ENCODE results near the gene CYSRT1. TPM values are rescaled to one million over a fixed set of nuclear protein-coding genes. Genes with fewer than 3 reads are reported as not detected.

CYSRT1 gene
- total RNA-seq, 1 experiment from 2014 or later = 3.0 TPM

DNA sequence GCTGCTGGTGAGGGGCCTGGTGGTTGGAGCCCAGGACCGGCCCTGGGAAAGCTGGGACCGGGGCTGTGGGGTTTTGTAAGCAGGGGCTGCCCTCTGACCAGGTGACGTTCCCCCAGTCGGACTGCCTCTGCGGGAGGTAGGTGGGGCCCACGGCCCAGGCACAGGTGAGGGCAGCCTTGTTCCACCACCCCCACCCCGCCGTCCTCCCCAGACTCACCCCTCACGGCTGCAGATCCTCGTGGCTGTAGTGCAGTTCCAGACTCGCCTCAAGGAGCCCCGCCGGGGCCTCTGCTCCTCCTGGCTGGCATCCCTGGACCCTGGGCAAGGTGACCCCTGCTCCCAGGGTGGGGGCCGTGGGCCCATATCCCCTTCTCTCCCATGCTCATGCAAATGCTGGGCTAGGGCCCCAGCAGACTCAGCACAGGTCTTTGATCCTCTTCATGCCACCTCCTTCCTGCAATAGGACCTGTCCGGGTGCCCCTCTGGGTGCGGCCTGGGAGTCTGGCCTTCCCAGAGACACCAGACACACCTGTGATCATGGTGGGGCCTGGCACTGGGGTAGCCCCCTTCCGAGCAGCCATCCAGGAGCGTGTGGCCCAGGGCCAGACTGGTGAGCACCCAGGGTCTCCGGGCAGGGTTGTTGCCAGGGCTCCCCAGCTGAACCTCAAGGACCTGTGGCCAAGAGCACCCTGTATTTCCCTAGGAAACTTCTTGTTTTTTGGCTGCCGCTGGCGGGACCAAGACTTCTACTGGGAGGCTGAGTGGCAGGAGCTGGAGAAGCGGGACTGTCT, 9.6 kb upstream of the CYSRT1 start:
- Mint-ChIP-seq H3K27me3 (ENCODE audit: unreplicated experiment) (no peaks in the 10 kb centered on the region), H3K4me3 (ENCODE audit: low read depth, unreplicated experiment) (no peak overlapping the region), H3K4me1 (ENCODE audit: low read depth, unreplicated experiment) (no peaks in the 10 kb centered on the region), H3K27ac (ENCODE audit: unreplicated experiment) (no peak overlapping the region), H3K9me3 (ENCODE audit: low read depth, unreplicated experiment) (no peaks in the 10 kb centered on the region), H3K36me3 (ENCODE audit: insufficient read depth, unreplicated experiment) (peaks cover 46% of the 10 kb centered on the region)
- no TSS peak for BruUV-seq (replicated peaks)
- CTCF ChIA-PET = interaction anchor here (1.1 to 1.7 kb wide), 3 partner anchors 8 to 20 kb away, joined by 3 to 4 read pairs (median 4); partner anchors contain the start of gene RNF224
- intact Hi-C loops (cut with micrococcal nuclease; ENCODE audit: unreplicated experiment) = no loop called here
- DNase-seq = no peak
- TF ChIP-seq, protein P1, sequence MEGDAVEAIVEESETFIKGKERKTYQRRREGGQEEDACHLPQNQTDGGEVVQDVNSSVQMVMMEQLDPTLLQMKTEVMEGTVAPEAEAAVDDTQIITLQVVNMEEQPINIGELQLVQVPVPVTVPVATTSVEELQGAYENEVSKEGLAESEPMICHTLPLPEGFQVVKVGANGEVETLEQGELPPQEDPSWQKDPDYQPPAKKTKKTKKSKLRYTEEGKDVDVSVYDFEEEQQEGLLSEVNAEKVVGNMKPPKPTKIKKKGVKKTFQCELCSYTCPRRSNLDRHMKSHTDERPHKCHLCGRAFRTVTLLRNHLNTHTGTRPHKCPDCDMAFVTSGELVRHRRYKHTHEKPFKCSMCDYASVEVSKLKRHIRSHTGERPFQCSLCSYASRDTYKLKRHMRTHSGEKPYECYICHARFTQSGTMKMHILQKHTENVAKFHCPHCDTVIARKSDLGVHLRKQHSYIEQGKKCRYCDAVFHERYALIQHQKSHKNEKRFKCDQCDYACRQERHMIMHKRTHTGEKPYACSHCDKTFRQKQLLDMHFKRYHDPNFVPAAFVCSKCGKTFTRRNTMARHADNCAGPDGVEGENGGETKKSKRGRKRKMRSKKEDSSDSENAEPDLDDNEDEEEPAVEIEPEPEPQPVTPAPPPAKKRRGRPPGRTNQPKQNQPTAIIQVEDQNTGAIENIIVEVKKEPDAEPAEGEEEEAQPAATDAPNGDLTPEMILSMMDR (IDR thresholded peaks at IDR 0.05; ENCODE audit: unreplicated experiment) = no peak

DNA sequence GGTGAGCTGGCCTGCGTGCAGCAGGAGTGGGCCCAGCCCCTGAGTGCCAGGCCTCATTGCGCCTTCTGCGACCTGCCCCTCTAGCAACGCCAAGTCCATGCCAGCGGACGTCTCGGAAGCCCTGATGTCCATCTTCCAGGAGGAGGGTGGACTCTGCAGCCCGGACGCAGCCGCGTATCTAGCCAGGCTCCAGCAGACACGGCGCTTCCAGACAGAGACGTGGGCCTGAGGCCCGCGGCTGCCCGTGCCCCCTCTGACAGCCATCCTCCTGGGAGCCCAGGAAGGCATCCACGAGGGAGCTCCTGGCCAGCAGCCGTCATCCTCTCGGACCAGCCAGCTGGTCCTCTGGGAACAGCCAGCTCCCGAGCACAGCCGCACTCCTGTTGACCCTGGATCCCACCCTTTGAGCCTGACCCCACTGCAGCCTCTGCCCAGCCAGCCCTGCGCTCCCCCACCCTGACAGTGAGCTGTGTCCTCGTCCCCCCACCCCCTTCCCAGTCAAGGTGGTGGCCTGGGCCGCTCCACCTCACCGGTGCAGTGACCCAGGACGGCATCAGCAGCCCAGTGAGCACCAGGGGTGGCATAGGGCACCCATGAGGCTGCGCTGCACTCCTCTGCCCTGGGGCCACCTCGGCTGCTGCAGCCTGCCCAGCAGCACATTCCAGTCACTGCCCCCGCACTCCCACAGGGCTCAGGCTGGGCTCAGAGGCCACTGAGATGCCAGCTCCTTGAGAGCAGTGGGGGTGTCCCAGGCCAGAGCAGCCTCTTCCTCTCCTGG, 8.6 kb upstream of the CYSRT1 start:
- no peak for DNase-seq
- no peak overlapping the region for H3K4me3 Mint-ChIP-seq (ENCODE audit: low read depth, unreplicated experiment)
- H3K4me1 Mint-ChIP-seq (ENCODE audit: low read depth, unreplicated experiment) = no peaks in the 10 kb centered on the region
- H3K9me3 Mint-ChIP-seq (ENCODE audit: low read depth, unreplicated experiment) = no peaks in the 10 kb centered on the region
- intact Hi-C loops (cut with micrococcal nuclease; ENCODE audit: unreplicated experiment) = no loop called here
- TF ChIP-seq, protein P1 (IDR thresholded peaks at IDR 0.05; ENCODE audit: unreplicated experiment) = no peak
- H3K27me3 Mint-ChIP-seq (ENCODE audit: unreplicated experiment) = no peaks in the 10 kb centered on the region
- peaks cover 44% of the 10 kb centered on the region for H3K36me3 Mint-ChIP-seq (ENCODE audit: insufficient read depth, unreplicated experiment)
- CTCF ChIA-PET = interaction anchor here (0.6 kb wide), 1 partner anchor 80 kb away, joined by 3 read pairs; no protein-coding TSS in a partner anchor
- no TSS peak for BruUV-seq (replicated peaks)
- no peak overlapping the region for H3K27ac Mint-ChIP-seq (ENCODE audit: unreplicated experiment)

DNA sequence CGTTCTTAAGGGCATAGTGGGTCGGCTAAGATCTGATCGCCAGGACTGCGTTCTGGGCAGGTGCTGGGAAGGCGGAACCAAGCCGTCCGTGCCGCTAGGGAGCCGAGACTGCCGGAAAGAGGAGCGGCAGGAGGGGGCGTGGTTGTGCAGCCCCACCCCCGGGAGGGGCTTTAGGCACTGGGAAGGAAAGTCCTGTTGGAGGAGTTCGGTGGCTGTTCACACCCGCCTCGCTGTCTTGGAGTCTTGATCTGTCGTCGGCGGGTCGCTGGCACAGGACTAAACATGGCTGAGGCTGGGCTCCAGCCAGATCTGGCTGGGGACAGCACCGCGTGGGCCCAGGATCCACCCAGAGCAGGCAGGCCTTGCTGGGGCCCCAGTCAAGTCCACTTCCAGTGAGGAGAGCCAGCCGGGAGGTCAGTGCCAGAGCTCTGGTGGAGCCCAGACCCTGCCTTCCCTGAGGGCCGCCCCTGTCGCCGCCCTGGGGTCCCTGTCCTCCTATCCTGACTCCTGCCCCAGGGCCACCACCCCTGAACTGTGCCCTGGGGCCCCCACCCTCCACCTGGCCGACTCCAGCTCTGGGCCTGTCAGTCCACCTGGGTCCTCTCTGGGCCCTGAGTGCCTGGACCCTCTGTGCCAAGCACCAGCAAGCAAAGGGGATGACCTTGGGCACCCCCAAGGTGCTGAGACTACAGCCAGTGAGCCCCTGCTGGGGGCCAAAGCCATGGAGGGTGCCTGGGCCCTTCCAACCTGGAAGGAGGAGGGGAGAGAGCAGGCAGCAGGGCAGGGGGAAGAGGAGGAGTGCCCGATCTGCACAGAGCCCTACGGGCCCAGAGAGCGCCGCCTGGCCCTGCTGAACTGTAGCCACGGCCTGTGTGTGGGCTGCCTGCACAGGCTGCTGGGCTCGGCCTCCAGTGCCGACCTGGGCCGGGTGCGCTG, 7.4 kb upstream of the CYSRT1 start:
- CTCF ChIA-PET = no interaction called here
- Mint-ChIP-seq H3K36me3 (ENCODE audit: insufficient read depth, unreplicated experiment) (peaks cover 41% of the 10 kb centered on the region), H3K4me1 (ENCODE audit: low read depth, unreplicated experiment) (no peaks in the 10 kb centered on the region), H3K9me3 (ENCODE audit: low read depth, unreplicated experiment) (no peaks in the 10 kb centered on the region), H3K27me3 (ENCODE audit: unreplicated experiment) (no peaks in the 10 kb centered on the region), H3K4me3 (ENCODE audit: low read depth, unreplicated experiment) (peak overlapping the region; percentile 63), H3K27ac (ENCODE audit: unreplicated experiment) (peak overlapping the region; percentile 36)
- TF ChIP-seq, protein P1 (IDR thresholded peaks at IDR 0.05; ENCODE audit: unreplicated experiment) = no peak
- TSS peak; percentile 24 for BruUV-seq (replicated peaks)
- intact Hi-C loops (cut with micrococcal nuclease; ENCODE audit: unreplicated experiment) = no loop called here
- peak; percentile 87 for DNase-seq

DNA sequence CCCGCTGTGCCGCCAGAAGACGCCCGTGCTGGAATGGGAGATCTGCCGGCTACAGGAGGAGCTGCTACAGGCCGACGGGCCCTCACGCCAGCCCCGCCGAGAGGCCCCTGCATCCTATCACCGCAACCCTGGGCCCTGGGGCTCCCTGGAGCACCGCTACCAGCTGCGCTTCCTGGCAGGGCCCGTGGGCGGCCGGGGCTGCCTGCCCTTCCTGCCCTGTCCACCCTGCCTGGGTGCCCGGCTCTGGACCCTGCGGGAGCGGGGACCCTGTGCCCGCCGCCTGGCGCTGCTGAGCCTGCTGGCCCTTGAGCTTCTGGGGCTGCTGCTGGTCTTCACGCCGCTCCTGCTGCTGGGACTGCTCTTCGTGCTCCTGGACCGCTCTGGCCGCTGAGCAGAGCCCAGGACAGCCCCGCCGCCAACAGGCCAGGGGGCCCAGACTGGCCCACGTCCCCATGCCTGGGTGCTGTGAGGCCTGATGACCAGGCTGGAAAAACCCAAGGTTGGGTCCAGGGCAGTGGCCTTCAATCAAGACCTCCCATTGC, 6.7 kb upstream of the CYSRT1 start:
- no peaks in the 10 kb centered on the region for H3K27me3 Mint-ChIP-seq (ENCODE audit: unreplicated experiment)
- H3K27ac Mint-ChIP-seq (ENCODE audit: unreplicated experiment) = peak overlapping the region; percentile 63
- TF ChIP-seq, protein P1 (IDR thresholded peaks at IDR 0.05; ENCODE audit: unreplicated experiment) = no peak
- intact Hi-C loops (cut with micrococcal nuclease; ENCODE audit: unreplicated experiment) = no loop called here
- no peak for DNase-seq
- no peaks in the 10 kb centered on the region for H3K4me1 Mint-ChIP-seq (ENCODE audit: low read depth, unreplicated experiment)
- H3K4me3 Mint-ChIP-seq (ENCODE audit: low read depth, unreplicated experiment) = peak overlapping the region; percentile 63
- H3K36me3 Mint-ChIP-seq (ENCODE audit: insufficient read depth, unreplicated experiment) = peaks cover 42% of the 10 kb centered on the region
- H3K9me3 Mint-ChIP-seq (ENCODE audit: low read depth, unreplicated experiment) = no peaks in the 10 kb centered on the region
- CTCF ChIA-PET = interaction anchor here (0.6 to 1.4 kb wide), 6 partner anchors 10 to 270 kb away, joined by 3 to 6 read pairs (median 4); no protein-coding TSS in a partner anchor
- no TSS peak for BruUV-seq (replicated peaks)

All from Calu3 (cell line).